PC-9 (cell line): ENCODE data around the gene SUN3. TPM values are rescaled to one million over a fixed set of nuclear protein-coding genes. Genes with fewer than 3 reads are reported as not detected.

ENCODE experiments used
- BruUV-seq: library from RNA; stranded (reverse); fragments of 400-500 nt; replicated peaks from 2 replicates; lab custom pipeline; 2021; lab: Mats Ljungman, UMichigan
- CTCF ChIA-PET: fragments of 300-600 bp; sonication (Branson Sonifier 250); formaldehyde crosslinking; loops from one replicate; lab custom pipeline; 2022; ENCODE audit warnings: antibody characterized with exemption; lab: Charles Lee
- POLR2A ChIA-PET: fragments of 300-600 bp; sonication (Branson Sonifier 250); formaldehyde crosslinking; loops from one replicate; lab custom pipeline; 2022; ENCODE audit warnings: antibody characterized with exemption; ENCODE audit not compliant: unreplicated experiment; lab: Charles Lee
- DNase-seq, 2 experiments: peaks; one replicate each; pipeline versions ENCODE4 v3.0.0 to v3.0.0-alpha.2; 2015 to 2022; ENCODE audit warnings: mixed read lengths in 1 of 2
- H2AFZ ChIP-seq: fragments of 200-600 bp; sonication (generic); 2 replicates; pipeline ENCODE4 v1.8.1; 2017; ENCODE audit warnings: antibody characterized with exemption
- H3F3A ChIP-seq: fragments of 200-600 bp; sonication (generic); 2 replicates; pipeline ENCODE4 v1.8.1; 2017; ENCODE audit warnings: antibody characterized with exemption, mild to moderate bottlenecking, low read depth; ENCODE audit not compliant: insufficient read depth
- H3K27ac ChIP-seq: fragments of 200-600 bp; sonication (generic); 2 replicates; pipeline ENCODE4 v1.6.1; 2016; ENCODE audit warnings: mixed run types
- H3K27me3 ChIP-seq: fragments of 200-600 bp; sonication (generic); 2 replicates; pipeline ENCODE4 v1.6.1; 2016; ENCODE audit warnings: low read depth, mixed run types; ENCODE audit not compliant: insufficient read depth
- H3K36me3 ChIP-seq: fragments of 200-600 bp; sonication (generic); 2 replicates; pipeline ENCODE4 v1.6.1; 2016; ENCODE audit warnings: low read depth, mixed run types
- H3K4me1 ChIP-seq: fragments of 200-600 bp; sonication (generic); replicated peaks from 2 replicates; pipeline ENCODE4 v1.6.1; 2016; ENCODE audit warnings: mixed run types; ENCODE audit not compliant: insufficient read depth
- H3K4me2 ChIP-seq: fragments of 200-600 bp; sonication (generic); 2 replicates; pipeline ENCODE4 v1.6.1; 2017; ENCODE audit warnings: mixed run types
- H3K4me3 ChIP-seq: fragments of 200-600 bp; sonication (generic); 2 replicates; pipeline ENCODE4 v1.6.1; 2016; ENCODE audit warnings: mixed run types
- H3K79me2 ChIP-seq: fragments of 200-600 bp; sonication (generic); 2 replicates; pipeline ENCODE4 v1.6.1; 2017; ENCODE audit warnings: low read depth, mixed run types
- H3K9me2 ChIP-seq: fragments of 200-600 bp; sonication (generic); 2 replicates; pipeline ENCODE4 v1.8.1; 2017; ENCODE audit warnings: mild to moderate bottlenecking; ENCODE audit not compliant: insufficient read depth
- H3K9me3 ChIP-seq: fragments of 200-600 bp; sonication (generic); 2 replicates; pipeline ENCODE4 v1.8.1; 2016; ENCODE audit warnings: low read depth; ENCODE audit not compliant: insufficient read depth
- H4K20me1 ChIP-seq: fragments of 200-600 bp; sonication (generic); 2 replicates; pipeline ENCODE4 v1.8.1; 2017; ENCODE audit not compliant: insufficient read depth
- CTCF ChIP-seq: fragments of 200-600 bp; sonication (generic); conservative IDR thresholded peaks from 2 replicates; pipeline ENCODE4 v1.6.1; 2017; ENCODE audit warnings: mixed run types, antibody characterized with exemption, mild to moderate bottlenecking, moderate library complexity
- EZH2 ChIP-seq: fragments of 200-600 bp; sonication (generic); IDR thresholded peaks from 2 replicates; pipeline ENCODE4 v1.8.0; 2017; ENCODE audit warnings: antibody characterized with exemption, low read depth
- intact Hi-C: fragments of 100-400 bp; cut with micrococcal nuclease; formaldehyde crosslinking; loops from one replicate; pipeline ENCODE4 v1.10.0; 2022; ENCODE audit not compliant: unreplicated experiment
- total RNA-seq: library from RNA; stranded (reverse); gene quantifications from 2 replicates; pipeline ENCODE4 v1.2.3, GENCODE V29; 2021

The SUN3 gene
- total RNA-seq, 1 experiment from 2014 or later, result 0.24 TPM

GRCh38 chr7:48041653-48041970 is 12.7 kb upstream of the SUN3 start:
- POLR2A ChIA-PET, result no interaction called here
- no peaks in the 10 kb centered on the region for H3K9me2 ChIP-seq
- no peaks in the 10 kb centered on the region for H3F3A ChIP-seq
- H2AFZ ChIP-seq, result no peak overlapping the region
- no peaks in the 10 kb centered on the region for H3K4me1 ChIP-seq
- H3K4me3 ChIP-seq, result no peak overlapping the region
- H3K4me2 ChIP-seq, result no peak overlapping the region
- no peaks in the 10 kb centered on the region for H4K20me1 ChIP-seq
- H3K36me3 ChIP-seq, result no peaks in the 10 kb centered on the region
- CTCF ChIA-PET, result no interaction called here
- H3K9me3 ChIP-seq, result no peaks in the 10 kb centered on the region
- no peaks in the 10 kb centered on the region for H3K79me2 ChIP-seq
- H3K27ac ChIP-seq, result no peak overlapping the region
- no TSS peak for BruUV-seq
- intact Hi-C loops, result no loop called here
- DNase-seq, result no peak
- peaks cover 6% of the 10 kb centered on the region; the same call in 1 of the 2 replicates for H3K27me3 ChIP-seq
- TF ChIP-seq CTCF, result no peak

GRCh38 chr7:48040944-48041652 is 12.2 kb upstream of the SUN3 start:
- intact Hi-C loops, result no loop called here
- H3K27ac ChIP-seq, result no peak overlapping the region

GRCh38 chr7:48038815-48039506 is 10.1 kb upstream of the SUN3 start:
- peaks cover 4% of the 10 kb centered on the region; the same call in 1 of the 2 replicates for H3K4me1 ChIP-seq
- ChIA-PET CTCF (no interaction called here), POLR2A (no interaction called here)
- no peaks in the 10 kb centered on the region for H3K79me2 ChIP-seq
- no peaks in the 10 kb centered on the region for H4K20me1 ChIP-seq
- no peaks in the 10 kb centered on the region for H3K9me2 ChIP-seq
- intact Hi-C loops, result no loop called here
- no peak for TF ChIP-seq EZH2
- no peak for TF ChIP-seq CTCF
- peaks cover 18% of the 10 kb centered on the region for H3K27me3 ChIP-seq
- no peak overlapping the region for H3K4me3 ChIP-seq
- H3K4me2 ChIP-seq, result no peak overlapping the region
- no peaks in the 10 kb centered on the region for H3K9me3 ChIP-seq
- no peak for DNase-seq
- H2AFZ ChIP-seq, result no peak overlapping the region
- H3K36me3 ChIP-seq, result no peaks in the 10 kb centered on the region
- no peaks in the 10 kb centered on the region for H3F3A ChIP-seq
- BruUV-seq, result no TSS peak
- H3K27ac ChIP-seq, result no peak overlapping the region

More at GRCh38 chr7:48040944-48041652, 12.2 kb upstream of the SUN3 start:
- H2AFZ ChIP-seq, result no peak overlapping the region
- H3K9me3 ChIP-seq, result no peaks in the 10 kb centered on the region
- H3K79me2 ChIP-seq, result no peaks in the 10 kb centered on the region
- ChIA-PET CTCF (no interaction called here), POLR2A (no interaction called here)
- no peak for DNase-seq
- no peaks in the 10 kb centered on the region for H3F3A ChIP-seq
- no TSS peak for BruUV-seq
- no peaks in the 10 kb centered on the region for H4K20me1 ChIP-seq
- no peak overlapping the region for H3K4me3 ChIP-seq
- peaks cover 12% of the 10 kb centered on the region; the same call in 1 of the 2 replicates for H3K27me3 ChIP-seq
- no peaks in the 10 kb centered on the region for H3K9me2 ChIP-seq
- no peaks in the 10 kb centered on the region for H3K4me1 ChIP-seq
- TF ChIP-seq CTCF, result no peak
- TF ChIP-seq EZH2, result no peak
- no peak overlapping the region for H3K4me2 ChIP-seq
- no peaks in the 10 kb centered on the region for H3K36me3 ChIP-seq
